ENCODE results near the gene KLF13. TPM values are rescaled to one million over a fixed set of nuclear protein-coding genes. Genes with fewer than 3 reads are reported as not detected.

Gene KLF13
- total RNA-seq, 1 donor from 2014 or later = 30.8 TPM

- no peak for DNase-seq
Observed at GRCh38 chr15:31401282-31401681, 74.6 kb downstream of the KLF13 start.

- no peak for DNase-seq
Observed at GRCh38 chr15:31402003-31402402, 75.4 kb downstream of the KLF13 start.

GRCh38 chr15:31402511-31403056 lies 75.9 kb downstream of the KLF13 start:
- no peak for DNase-seq

- DNase-seq = no peak
Observed at GRCh38 chr15:31403096-31403495, 76.5 kb downstream of the KLF13 start.

GRCh38 chr15:31403606-31404005 lies 77.0 kb downstream of the KLF13 start:
- DNase-seq = no peak

- no peak for DNase-seq
Observed at GRCh38 chr15:31404345-31404744, 77.7 kb downstream of the KLF13 start.

- no peak for DNase-seq
Observed at GRCh38 chr15:31405200-31405920, 78.7 kb downstream of the KLF13 start.

- DNase-seq = no peak
Observed at GRCh38 chr15:31407376-31407775, 80.7 kb downstream of the KLF13 start.

GRCh38 chr15:31407851-31408250 lies 81.2 kb downstream of the KLF13 start:
- no peak for DNase-seq

GRCh38 chr15:31408724-31409123 lies 82.1 kb downstream of the KLF13 start:
- no peak for DNase-seq

- DNase-seq = no peak
Observed at GRCh38 chr15:31409171-31409570, 82.5 kb downstream of the KLF13 start.

GRCh38 chr15:31412824-31413223 lies 86.2 kb downstream of the KLF13 start:
- DNase-seq = no peak

- DNase-seq = no peak
Observed at GRCh38 chr15:31415201-31415600, 88.6 kb downstream of the KLF13 start.

- no peak for DNase-seq
Observed at GRCh38 chr15:31419820-31420219, 93.2 kb downstream of the KLF13 start.

- DNase-seq = no peak
Observed at GRCh38 chr15:31427411-31427810, 100.8 kb downstream of the KLF13 start.

Other genes with a start within 250 kb of the KLF13 start
- 3.5 TPM for gene TRPM1, start 225.1 kb upstream of the KLF13 start, total RNA-seq

All from skin of body (tissue), 2 donors.